ENCODE data around the gene AGTRAP.

The AGTRAP gene

GRCh38 chr1:11790101-11790879 lies 54.4 kb downstream of the AGTRAP start:
- DNase-seq (ENCODE audit: extremely low read depth, low read depth): no peak
- no peak overlapping the region for H3K4me3 ChIP-seq (replicated peaks; ENCODE audit: low read depth, low read length)
- no peak for TF ChIP-seq CTCF (IDR thresholded peaks at IDR 0.05; ENCODE audit: low read depth, low read length, missing control alignments)

- no peak for TF ChIP-seq CTCF (IDR thresholded peaks at IDR 0.05; ENCODE audit: low read depth, low read length, missing control alignments)
- DNase-seq (ENCODE audit: extremely low read depth, low read depth): peak; percentile 79
- H3K4me3 ChIP-seq (replicated peaks; ENCODE audit: low read depth, low read length): no peak overlapping the region
These were observed 55.2 kb downstream of the AGTRAP start for GRCh38 chr1:11790880-11791715.

GRCh38 chr1:11792106-11792505 lies 56.2 kb downstream of the AGTRAP start:
- no peak for DNase-seq (ENCODE audit: extremely low read depth, low read depth)
- no peak overlapping the region for H3K4me3 ChIP-seq (replicated peaks; ENCODE audit: low read depth, low read length)
- TF ChIP-seq CTCF (IDR thresholded peaks at IDR 0.05; ENCODE audit: low read depth, low read length, missing control alignments): no peak

GRCh38 chr1:11793819-11794218 lies 57.9 kb downstream of the AGTRAP start:
- no peak overlapping the region for H3K4me3 ChIP-seq (replicated peaks; ENCODE audit: low read depth, low read length)
- TF ChIP-seq CTCF (IDR thresholded peaks at IDR 0.05; ENCODE audit: low read depth, low read length, missing control alignments): no peak
- no peak for DNase-seq (ENCODE audit: extremely low read depth, low read depth)

GRCh38 chr1:11794446-11795237 lies 58.7 kb downstream of the AGTRAP start:
- no peak for TF ChIP-seq CTCF (IDR thresholded peaks at IDR 0.05; ENCODE audit: low read depth, low read length, missing control alignments)
- H3K4me3 ChIP-seq (replicated peaks; ENCODE audit: low read depth, low read length): no peak overlapping the region
- no peak for DNase-seq (ENCODE audit: extremely low read depth, low read depth)

GRCh38 chr1:11795238-11795890 lies 59.4 kb downstream of the AGTRAP start:
- H3K4me3 ChIP-seq (replicated peaks; ENCODE audit: low read depth, low read length): no peak overlapping the region
- no peak for TF ChIP-seq CTCF (IDR thresholded peaks at IDR 0.05; ENCODE audit: low read depth, low read length, missing control alignments)
- no peak for DNase-seq (ENCODE audit: extremely low read depth, low read depth)
